Smooth muscle cell (in vitro differentiated cells): ENCODE data around the gene CUTA. TPM values are rescaled to one million over a fixed set of nuclear protein-coding genes. Genes with fewer than 3 reads are reported as not detected.

ENCODE experiments used
- DNase-seq: peaks from one replicate; lab custom pipeline; 2025; ENCODE audit not compliant: unreplicated experiment; lab: John Stamatoyannopoulos, UW
- H2AFZ ChIP-seq: fragments of 200-600 bp; sonication (generic); 2 replicates; pipeline ENCODE4 v1.6.0; 2016; ENCODE audit warnings: antibody characterized with exemption, low read depth, mild to moderate bottlenecking
- H3F3A ChIP-seq: fragments of 200-600 bp; sonication (generic); 2 replicates; pipeline ENCODE4 v1.6.0; 2017; ENCODE audit warnings: antibody characterized with exemption, low read depth
- H3K27ac ChIP-seq: fragments of 200-600 bp; sonication (generic); 2 replicates; pipeline ENCODE4 v1.5.1; 2016; ENCODE audit warnings: low read depth, mild to moderate bottlenecking
- H3K27me3 ChIP-seq: fragments of 200-600 bp; sonication (generic); 2 replicates; pipeline ENCODE4 v1.6.1; 2016; ENCODE audit warnings: low read depth, mild to moderate bottlenecking
- H3K36me3 ChIP-seq: fragments of 200-600 bp; sonication (generic); 2 replicates; pipeline ENCODE4 v1.5.1; 2016; ENCODE audit warnings: low read depth
- H3K4me1 ChIP-seq: fragments of 200-600 bp; sonication (generic); 2 replicates; pipeline ENCODE4 v1.5.1; 2016; ENCODE audit warnings: low read depth
- H3K4me2 ChIP-seq: fragments of 200-600 bp; sonication (generic); 2 replicates; pipeline ENCODE4 v1.6.0; 2016; ENCODE audit warnings: mild to moderate bottlenecking
- H3K4me3 ChIP-seq: fragments of 200-600 bp; sonication (generic); 2 replicates; pipeline ENCODE4 v1.5.1; 2016; ENCODE audit warnings: mild to moderate bottlenecking
- H3K79me2 ChIP-seq: fragments of 200-600 bp; sonication (generic); 2 replicates; pipeline ENCODE4 v1.6.0; 2016; ENCODE audit warnings: low read depth, mild to moderate bottlenecking
- H3K9ac ChIP-seq: fragments of 200-600 bp; sonication (generic); 2 replicates; pipeline ENCODE4 v1.6.0; 2016; ENCODE audit warnings: low read depth
- H3K9me3 ChIP-seq: fragments of 200-600 bp; sonication (generic); replicated peaks from 2 replicates; pipeline ENCODE4 v1.5.1; 2016; ENCODE audit warnings: low read depth
- H4K20me1 ChIP-seq: fragments of 200-600 bp; sonication (generic); 2 replicates; pipeline ENCODE4 v1.6.0; 2016; ENCODE audit warnings: low read depth
- WGBS: methylation state at CpG from one replicate; pipeline ENCODE4 v1.1.7; 2016; ENCODE audit warnings: low lambda C conversion rate; 5-methylcytosine and 5-hydroxymethylcytosine counted together
- polyA plus RNA-seq: library from polyadenylated mRNA; unstranded; fragments of >200 nt; fragmentation: Nextera tagmentation; extraction: Ambion mirVana; gene quantifications from 2 replicates; pipeline ENCODE4 v1.2.1, GENCODE V29; 2016
- total RNA-seq: library from RNA; depleted of rRNA; stranded (reverse); fragments of >200 nt; gene quantifications from 2 replicates; pipeline ENCODE4 v1.2.3, GENCODE V29; 2014
- TF ChIP-seq, protein P1 (sequence below): fragments of 200-600 bp; sonication (generic); IDR thresholded peaks from 2 replicates; pipeline ENCODE4 v1.5.1; 2017; ENCODE audit warnings: borderline replicate concordance, mild to moderate bottlenecking, antibody characterized with exemption; ENCODE audit not compliant: insufficient read depth, poor library complexity, severe bottlenecking

Gene CUTA
- total and polyA plus RNA-seq, 2 experiments from 2014 or later: 173 to 289 TPM

GRCh38 chr6:33459226-33459625 lies 41.3 kb upstream of the CUTA start:
- no peak overlapping the region for H3K27ac ChIP-seq
- H3K9ac ChIP-seq: no peak overlapping the region
- WGBS: 88% methylated on average over 2 of the region's 2 CpGs
- no peaks in the 10 kb centered on the region for H4K20me1 ChIP-seq
- no peak overlapping the region for H3K4me2 ChIP-seq
- no peak overlapping the region for H3K4me3 ChIP-seq
- peaks cover 5% of the 10 kb centered on the region for H3K4me1 ChIP-seq
- no peaks in the 10 kb centered on the region for H3F3A ChIP-seq
- H3K36me3 ChIP-seq: no peaks in the 10 kb centered on the region
- H3K27me3 ChIP-seq: peaks cover 7% of the 10 kb centered on the region
- TF ChIP-seq, protein P1, sequence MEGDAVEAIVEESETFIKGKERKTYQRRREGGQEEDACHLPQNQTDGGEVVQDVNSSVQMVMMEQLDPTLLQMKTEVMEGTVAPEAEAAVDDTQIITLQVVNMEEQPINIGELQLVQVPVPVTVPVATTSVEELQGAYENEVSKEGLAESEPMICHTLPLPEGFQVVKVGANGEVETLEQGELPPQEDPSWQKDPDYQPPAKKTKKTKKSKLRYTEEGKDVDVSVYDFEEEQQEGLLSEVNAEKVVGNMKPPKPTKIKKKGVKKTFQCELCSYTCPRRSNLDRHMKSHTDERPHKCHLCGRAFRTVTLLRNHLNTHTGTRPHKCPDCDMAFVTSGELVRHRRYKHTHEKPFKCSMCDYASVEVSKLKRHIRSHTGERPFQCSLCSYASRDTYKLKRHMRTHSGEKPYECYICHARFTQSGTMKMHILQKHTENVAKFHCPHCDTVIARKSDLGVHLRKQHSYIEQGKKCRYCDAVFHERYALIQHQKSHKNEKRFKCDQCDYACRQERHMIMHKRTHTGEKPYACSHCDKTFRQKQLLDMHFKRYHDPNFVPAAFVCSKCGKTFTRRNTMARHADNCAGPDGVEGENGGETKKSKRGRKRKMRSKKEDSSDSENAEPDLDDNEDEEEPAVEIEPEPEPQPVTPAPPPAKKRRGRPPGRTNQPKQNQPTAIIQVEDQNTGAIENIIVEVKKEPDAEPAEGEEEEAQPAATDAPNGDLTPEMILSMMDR: no peak
- no peak for DNase-seq
- H3K9me3 ChIP-seq: no peaks in the 10 kb centered on the region
- H3K79me2 ChIP-seq: peaks cover 11% of the 10 kb centered on the region
- no peak overlapping the region for H2AFZ ChIP-seq

DNA sequence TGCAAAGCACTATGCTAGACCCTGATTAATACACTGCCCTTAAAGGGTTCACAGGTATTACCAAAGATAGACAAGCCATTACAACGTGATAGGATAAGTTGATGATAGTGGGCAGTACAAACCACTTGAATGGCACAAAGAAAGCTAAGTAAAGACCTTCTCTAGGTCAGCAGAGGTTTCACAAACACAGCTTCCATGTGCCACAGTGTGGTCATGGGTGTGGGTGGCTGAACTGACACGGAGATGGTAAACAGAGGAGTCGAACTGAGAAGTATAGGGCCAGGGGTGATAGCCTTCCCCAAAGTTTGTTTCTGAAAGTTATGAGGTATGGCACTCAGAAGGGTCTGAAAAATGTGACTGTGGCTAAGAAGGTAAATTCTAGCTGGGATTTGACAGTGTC lies 40.8 kb upstream of the CUTA start:
- TF ChIP-seq, protein P1: no peak
- WGBS: 92% methylated on average over 3 of the region's 3 CpGs

GRCh38 chr6:33456156-33456555 lies 38.2 kb upstream of the CUTA start:
- H2AFZ ChIP-seq: no peak overlapping the region
- H3K4me1 ChIP-seq: peaks cover 5% of the 10 kb centered on the region
- no peak overlapping the region for H3K4me3 ChIP-seq
- no peaks in the 10 kb centered on the region for H3K27me3 ChIP-seq
- no peak overlapping the region for H3K9ac ChIP-seq
- H3K9me3 ChIP-seq: no peaks in the 10 kb centered on the region
- no peak for DNase-seq
- H3F3A ChIP-seq: no peaks in the 10 kb centered on the region
- peaks cover 18% of the 10 kb centered on the region for H3K79me2 ChIP-seq
- 95% methylated on average over 12 of the region's 12 CpGs for WGBS
- H3K27ac ChIP-seq: no peak overlapping the region
- H4K20me1 ChIP-seq: no peaks in the 10 kb centered on the region
- no peak overlapping the region for H3K4me2 ChIP-seq
- H3K36me3 ChIP-seq: no peaks in the 10 kb centered on the region
- TF ChIP-seq, protein P1: no peak

More for the DNA sequence above, 40.8 kb upstream of the CUTA start:
- H3F3A ChIP-seq: no peaks in the 10 kb centered on the region
- H3K36me3 ChIP-seq: no peaks in the 10 kb centered on the region
- no peaks in the 10 kb centered on the region for H4K20me1 ChIP-seq
- H3K4me3 ChIP-seq: no peak overlapping the region
- H2AFZ ChIP-seq: no peak overlapping the region
- no peaks in the 10 kb centered on the region for H3K9me3 ChIP-seq
- DNase-seq: no peak
- H3K27ac ChIP-seq: no peak overlapping the region
- H3K27me3 ChIP-seq: peaks cover 7% of the 10 kb centered on the region
- no peak overlapping the region for H3K9ac ChIP-seq
- H3K79me2 ChIP-seq: peaks cover 15% of the 10 kb centered on the region
- no peak overlapping the region for H3K4me2 ChIP-seq
- H3K4me1 ChIP-seq: peaks cover 5% of the 10 kb centered on the region

DNA sequence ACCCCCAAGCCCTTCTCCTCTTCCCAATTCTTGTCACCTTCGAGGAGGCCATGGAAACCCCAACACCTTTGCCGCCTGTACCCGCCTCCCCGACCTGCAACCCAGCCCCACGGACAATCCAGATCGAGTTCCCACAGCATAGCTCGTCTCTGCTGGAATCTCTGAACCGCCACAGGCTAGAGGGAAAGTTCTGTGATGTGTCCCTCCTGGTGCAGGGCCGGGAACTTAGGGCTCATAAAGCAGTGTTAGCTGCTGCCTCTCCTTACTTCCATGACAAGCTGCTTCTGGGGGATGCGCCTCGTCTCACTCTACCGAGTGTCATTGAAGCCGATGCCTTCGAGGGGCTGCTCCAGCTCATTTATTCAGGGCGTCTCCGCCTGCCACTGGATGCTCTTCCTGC lies 37.1 kb upstream of the CUTA start:
- Histone ChIP-seq H3K79me2 (peaks cover 18% of the 10 kb centered on the region), H3K36me3 (no peaks in the 10 kb centered on the region), H3K4me2 (peak overlapping the region; percentile 95), H3K4me1 (peaks cover 5% of the 10 kb centered on the region), H3K9ac (peak overlapping the region; percentile 36), H3K4me3 (peak overlapping the region; percentile 89), H4K20me1 (no peaks in the 10 kb centered on the region), H3K27ac (no peak overlapping the region), H3F3A (peaks cover 2% of the 10 kb centered on the region), H3K27me3 (no peaks in the 10 kb centered on the region), H3K9me3 (no peaks in the 10 kb centered on the region), H2AFZ (no peak overlapping the region)
- no peak for DNase-seq
- WGBS: 59% methylated on average over 16 of the region's 16 CpGs
- TF ChIP-seq, protein P1: no peak
